HG03457 (cell line): ENCODE measurements around the gene CD248.
"Not testable (repeated sequence)": the region's sequence is repeated elsewhere in the genome, so short reads cannot be mapped to it uniquely, and the experiment has no call there.

Source experiments
- ATAC-seq: cut with Tn5 transposase; IDR thresholded peaks from one replicate; pipeline ENCODE4 v1.9.1; 2021; ENCODE audit warnings: moderate number of reproducible peaks; ENCODE audit not compliant: unreplicated experiment

CD248 gene

GRCh38 chr11:66328302-66329144 lies 11.7 kb upstream of the CD248 start:
- no peak for ATAC-seq

DNA sequence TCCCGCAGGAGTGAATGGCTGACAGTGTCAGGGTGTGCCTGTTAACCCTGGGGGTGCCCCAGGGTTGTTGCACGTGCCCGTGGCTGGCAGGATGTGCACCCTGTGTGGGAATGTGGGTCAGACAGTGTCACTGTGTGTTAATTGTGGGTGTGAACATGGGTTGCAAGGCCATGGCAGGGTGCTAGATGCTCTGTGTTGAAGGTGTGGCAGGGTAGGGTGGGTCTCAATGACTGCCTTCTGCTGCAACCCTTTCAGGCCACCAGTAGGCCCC lies 11.1 kb upstream of the CD248 start:
- ATAC-seq, result no peak

GRCh38 chr11:66327171-66328030 lies 10.6 kb upstream of the CD248 start:
- ATAC-seq, result no peak

- ATAC-seq, result no peak
Observed at GRCh38 chr11:66326261-66327111, 9.6 kb upstream of the CD248 start.

DNA sequence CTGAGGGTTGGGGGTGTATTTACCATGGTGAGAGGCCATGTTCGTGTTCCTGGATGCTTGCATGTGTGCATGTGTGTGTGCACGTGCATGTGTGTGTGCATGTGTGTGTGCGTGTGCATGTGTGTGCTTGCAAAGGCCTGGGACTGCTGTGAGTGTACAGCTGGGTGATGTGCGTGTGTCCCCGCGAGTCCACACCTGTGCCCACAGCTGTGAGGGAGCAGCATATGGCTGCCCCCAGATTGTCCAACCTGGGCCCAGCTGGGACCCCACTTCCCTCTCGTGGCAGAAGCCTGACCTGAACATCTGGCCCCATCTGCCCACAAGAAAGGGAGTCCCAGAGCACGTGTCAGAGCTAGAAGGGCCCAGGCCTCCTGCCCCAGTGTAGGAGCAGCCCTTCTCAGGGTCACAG lies 8.4 kb upstream of the CD248 start:
- ATAC-seq, result no peak

GRCh38 chr11:66324664-66325063 lies 7.8 kb upstream of the CD248 start:
- no peak for ATAC-seq

DNA sequence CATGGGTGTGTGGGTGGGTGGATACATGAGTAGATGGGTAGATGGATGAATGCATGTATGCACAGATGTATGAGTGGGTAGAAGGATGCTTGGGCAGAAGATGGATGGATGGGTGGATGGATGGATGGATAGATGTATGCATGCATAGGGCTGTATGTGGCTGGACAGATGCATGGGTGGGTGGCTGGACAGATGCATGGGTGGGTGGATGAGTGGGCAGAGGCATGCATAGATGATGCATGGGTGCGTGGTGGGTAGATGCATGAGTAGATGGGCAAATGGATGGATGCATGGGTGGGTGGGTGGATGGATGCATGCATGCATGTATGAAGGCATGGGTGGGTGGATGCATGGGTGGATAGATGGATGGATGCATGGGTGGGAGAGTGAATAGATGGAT lies 6.8 kb upstream of the CD248 start:
- ATAC-seq, result no peak

GRCh38 chr11:66322732-66323427 lies 6.0 kb upstream of the CD248 start:
- ATAC-seq, result no peak

DNA sequence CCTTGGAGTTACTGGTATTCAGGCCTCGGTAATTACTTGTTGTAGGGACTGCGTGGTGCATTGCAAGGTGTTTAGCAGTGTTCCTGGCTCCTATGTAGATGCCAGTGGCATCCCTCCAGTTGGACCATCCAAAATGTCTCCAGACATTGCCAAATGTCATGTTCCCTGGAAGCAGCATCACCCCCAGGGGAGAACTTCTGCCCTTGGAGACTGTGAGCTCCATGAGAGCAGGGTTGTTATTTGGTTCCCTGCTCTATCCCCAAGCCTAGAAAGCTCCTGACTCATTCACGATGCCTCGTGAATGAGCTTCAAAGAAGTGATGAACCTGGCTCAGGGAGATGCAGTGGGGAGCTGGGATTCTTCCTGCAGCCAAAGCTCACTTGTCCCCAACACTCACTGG lies 4.8 kb upstream of the CD248 start:
- no peak for ATAC-seq

GRCh38 chr11:66320748-66321147 lies 3.9 kb upstream of the CD248 start:
- ATAC-seq, result not testable (repeated sequence)

- not testable (repeated sequence) for ATAC-seq
Observed at GRCh38 chr11:66320289-66320688, 3.4 kb upstream of the CD248 start.

- ATAC-seq, result no peak
Observed at GRCh38 chr11:66318600-66318970, 1.7 kb upstream of the CD248 start.

DNA sequence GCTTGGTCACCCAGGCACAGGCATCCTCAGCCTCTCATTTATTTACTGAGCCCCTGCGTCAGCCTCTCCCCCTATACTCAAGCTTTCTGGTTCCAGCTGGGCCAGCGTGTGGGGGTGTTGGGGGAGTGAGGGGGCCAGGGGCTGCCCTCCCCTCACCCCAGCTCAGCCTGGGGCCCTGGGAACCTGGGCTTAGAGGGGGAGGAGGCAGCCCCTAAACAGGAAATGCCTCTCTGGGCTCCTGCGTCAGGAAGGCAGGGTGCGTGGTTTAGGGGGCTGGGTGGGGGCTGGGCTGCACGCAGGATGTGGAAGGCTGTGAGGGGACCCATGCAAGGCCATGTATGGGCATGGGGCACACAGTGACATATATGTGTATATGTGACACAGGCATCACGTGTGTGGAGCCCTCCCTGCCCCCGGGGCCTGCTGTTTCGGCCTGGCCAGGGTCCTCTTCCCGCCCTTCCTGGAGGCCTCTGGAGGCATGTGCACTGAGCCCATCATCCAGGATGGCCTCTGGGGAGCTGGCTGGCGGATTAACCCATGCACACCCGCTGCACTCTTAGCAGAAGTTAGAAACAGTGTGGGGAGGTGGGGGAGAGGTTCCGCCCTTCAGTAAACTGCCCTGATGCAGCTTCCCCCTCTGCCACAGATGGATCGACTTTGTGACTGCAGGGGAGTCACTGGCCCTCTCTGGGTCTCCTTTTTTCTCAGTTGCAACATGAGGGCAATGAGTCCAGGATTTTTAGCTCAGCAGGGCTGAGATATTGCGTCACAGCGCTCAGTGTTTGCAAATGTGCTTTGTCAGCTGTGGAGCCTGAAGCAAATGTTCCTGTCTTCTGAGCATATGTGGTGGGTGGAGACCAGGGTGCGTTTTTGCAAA lies 1.1 kb upstream of the CD248 start:
- ATAC-seq, result no peak

- ATAC-seq, result no peak
Observed at GRCh38 chr11:66317322-66317722, 478 bp upstream of the CD248 start.

DNA sequence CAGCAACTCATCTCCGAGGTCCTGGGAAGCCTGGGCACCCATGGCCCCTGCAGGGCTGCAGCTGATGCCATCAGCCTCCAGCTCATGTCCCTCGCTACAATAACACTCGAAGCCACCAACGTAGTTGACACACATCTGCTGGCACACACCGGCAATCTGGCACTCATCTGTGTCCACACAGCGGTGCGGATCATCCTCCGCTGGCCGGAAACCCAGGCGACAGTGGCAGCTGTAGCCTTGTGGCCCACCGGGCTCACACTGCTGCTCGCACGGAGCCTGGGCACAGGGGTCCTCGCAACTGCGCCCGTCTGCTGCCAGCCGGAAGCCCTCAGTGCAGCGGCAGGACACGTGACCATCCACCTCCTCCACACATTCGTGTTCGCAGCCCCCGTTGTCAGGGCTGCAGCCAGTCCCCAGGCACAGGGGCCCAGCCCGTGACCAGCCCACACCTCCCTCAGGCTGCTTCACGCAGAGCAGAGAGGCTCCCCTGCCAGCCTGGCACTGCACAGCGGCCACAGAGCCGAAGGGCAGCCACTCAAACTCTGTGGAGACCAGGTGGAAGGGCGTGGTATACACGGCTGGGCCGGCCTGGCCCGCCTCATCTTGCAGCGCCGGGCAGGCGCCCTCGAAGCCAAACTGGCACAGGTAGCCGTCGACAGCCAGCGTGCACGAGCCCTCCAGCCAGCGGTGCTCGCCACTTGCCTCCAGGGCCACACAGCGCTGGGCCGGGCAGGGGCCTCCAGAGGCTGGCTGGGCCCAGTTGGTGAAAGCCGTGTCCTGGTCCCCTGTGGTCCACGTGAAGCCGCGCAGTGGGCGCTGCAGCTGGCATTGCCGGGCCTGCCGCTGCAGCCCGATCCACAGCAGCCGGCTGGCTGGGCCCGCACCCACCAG lies 678 bp downstream of the CD248 start:
- ATAC-seq, result no peak

DNA sequence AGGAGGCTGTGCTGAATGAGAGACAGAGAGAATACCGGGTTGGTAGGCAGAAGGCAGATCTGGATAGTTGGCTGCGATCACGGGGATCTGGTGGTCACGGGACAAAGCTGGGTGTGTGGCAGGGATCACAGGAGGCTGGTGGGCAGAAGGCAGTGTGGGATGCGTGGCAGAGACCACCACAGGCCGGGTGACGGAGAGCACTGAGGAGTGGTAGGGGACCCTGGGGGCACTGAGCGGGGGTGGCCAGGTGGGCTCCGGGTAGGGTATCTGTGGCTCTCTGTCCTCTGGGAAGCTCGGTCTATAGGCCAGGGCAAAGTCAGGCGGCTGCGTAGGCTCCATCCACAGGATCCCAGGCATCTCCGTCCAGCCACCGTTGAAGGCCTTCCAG lies 1.4 kb downstream of the CD248 start:
- no peak for ATAC-seq

GRCh38 chr11:66314561-66315497 lies 2.0 kb downstream of the CD248 start:
- no peak for ATAC-seq

GRCh38 chr11:66314186-66314501 lies 2.7 kb downstream of the CD248 start:
- ATAC-seq, result no peak
